ENCODE measurements around the gene ACSM6. TPM values are rescaled to one million over a fixed set of nuclear protein-coding genes. Genes with fewer than 3 reads are reported as not detected.

The ACSM6 gene
- total RNA-seq, 1 experiment from 2014 or later: not detected

DNA sequence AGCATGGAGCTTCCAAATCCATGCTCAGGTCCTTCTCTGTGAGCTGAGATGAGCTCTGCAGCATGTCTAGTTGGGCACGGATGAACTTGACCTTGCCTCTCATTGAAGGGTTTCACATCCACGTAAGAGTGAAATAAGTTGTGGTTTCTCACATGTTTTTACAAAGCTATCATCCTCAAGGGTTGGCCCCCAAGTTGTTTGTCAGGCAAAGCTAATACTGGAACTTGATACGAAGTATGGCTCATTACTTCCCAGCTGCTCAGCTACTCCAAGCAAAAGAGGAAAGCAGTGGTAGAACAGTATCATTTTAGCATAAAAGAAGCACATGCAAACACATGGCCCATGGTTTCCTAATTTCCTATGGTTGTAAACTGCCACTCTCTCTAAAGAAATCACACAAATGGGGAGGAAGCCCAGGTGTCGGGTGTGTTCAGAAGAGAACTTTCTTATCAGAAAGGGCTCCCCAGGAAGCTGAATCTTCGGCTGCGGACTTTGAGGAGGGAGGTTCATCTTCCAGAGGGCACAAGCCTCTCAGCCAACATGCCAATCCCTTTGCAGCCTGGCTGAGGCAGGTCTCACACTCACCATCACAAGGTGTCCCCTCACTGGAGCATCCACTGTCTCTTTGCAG lies 51.5 kb downstream of the ACSM6 start:
- no peak for DNase-seq (ENCODE audit: low read depth)

DNA sequence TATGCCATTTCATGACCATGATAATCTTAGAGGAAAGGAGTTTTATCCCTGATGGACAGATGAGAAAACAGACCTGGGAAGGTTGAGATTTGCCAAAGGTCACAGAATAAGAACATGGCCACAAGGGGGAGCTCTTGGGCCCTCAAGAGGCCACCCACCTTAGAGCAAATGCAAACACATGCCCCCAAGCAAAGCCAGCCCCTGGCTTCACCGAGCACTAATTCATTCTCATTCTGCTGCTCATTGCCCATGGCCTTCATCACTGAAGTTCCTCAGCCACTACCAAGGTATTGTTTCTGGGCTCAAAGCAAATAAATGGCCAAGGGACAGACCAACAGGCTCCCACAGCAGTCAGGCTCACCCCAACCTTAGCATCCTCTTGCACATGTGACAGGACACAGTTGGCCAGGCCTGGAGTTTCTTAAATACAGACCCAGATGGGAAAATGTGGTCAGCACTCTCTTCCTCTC lies 52.6 kb downstream of the ACSM6 start:
- peak; percentile 66 for DNase-seq (ENCODE audit: low read depth)

DNA sequence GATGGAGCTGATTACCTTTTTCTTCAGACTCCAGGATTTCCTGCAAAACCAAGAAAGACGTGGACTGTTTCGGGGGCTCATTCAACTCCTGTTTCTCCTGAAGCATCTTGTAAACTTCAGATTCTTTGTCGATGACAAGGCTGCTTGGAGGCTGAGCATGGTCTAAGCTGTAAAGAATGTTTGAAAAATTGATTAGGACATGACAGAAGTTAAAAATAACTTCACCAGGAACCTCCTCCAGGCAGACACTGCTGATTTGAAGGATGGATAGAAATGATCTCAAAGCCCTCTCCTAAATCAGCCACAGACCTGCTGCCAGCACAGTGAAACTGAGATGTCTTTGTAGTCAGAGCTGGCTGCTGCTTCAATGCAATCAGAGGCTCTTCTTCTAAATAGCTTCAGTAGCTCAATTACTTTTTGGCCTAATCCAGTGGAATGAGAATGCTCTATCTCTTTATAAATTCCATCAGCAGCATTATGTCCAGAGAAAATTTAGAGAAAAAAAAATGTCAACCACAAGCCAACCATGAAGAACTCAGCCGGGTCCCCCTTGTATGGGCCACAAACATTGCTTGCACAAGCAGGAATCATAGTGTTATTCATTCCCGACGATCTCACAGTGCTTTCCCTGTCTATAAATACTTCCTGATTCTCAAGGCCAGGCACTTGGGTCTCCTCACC lies 53.3 kb downstream of the ACSM6 start:
- DNase-seq (ENCODE audit: low read depth): peak; percentile 71

DNA sequence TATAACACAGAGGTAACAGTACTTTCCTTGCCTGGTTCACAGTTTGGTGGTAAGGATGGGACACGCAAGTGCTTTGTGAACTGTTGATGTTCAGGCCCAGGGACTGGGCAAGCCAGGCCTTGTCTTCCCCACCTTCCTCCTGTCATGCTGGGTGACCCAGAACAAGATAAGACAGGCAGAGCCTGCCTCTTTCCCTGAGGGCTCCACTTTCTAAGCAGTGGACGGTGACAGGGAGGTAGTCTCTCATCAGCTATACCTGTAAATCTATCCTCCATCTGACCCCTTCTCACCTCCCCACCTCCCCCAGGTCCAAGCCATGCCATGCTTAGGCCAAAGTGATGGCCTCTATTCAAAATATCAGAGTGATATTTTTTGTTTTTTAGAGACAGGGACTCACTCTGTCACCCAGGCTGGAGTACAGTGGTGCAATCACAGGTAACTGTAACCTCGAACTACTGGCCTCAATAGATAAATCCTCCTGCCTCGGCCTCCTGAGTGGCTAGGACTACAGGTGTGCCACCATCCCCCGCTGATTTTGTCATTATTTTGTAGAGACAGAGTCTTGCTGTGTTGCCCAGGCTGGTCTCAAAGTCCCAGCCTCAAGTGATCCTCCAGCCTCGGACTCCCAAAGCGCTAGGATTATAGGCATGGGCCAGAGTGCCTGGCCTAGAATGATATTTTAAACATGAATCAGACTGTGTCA lies 54.0 kb downstream of the ACSM6 start:
- DNase-seq (ENCODE audit: low read depth): no peak

DNA sequence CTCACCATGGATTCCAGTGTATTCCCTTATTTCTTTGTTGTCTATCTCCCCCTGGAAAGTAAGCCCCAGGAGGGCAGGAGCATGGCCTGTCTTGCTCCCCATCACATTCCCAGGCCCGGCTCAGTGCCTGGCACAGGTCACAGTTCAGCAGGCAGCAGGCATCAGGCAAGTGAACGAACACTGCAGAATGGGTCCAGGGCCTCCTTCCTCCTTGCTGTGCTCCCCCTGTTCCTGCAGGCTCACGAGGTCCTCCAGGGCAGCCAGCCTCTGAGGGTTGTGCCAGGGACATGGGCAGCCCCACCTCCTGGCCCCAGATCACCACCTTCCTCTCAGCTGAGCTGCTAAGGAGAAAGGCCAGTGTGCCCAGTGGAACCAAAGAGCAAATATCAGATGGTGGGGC lies 55.0 kb downstream of the ACSM6 start:
- no peak for DNase-seq (ENCODE audit: low read depth)

DNA sequence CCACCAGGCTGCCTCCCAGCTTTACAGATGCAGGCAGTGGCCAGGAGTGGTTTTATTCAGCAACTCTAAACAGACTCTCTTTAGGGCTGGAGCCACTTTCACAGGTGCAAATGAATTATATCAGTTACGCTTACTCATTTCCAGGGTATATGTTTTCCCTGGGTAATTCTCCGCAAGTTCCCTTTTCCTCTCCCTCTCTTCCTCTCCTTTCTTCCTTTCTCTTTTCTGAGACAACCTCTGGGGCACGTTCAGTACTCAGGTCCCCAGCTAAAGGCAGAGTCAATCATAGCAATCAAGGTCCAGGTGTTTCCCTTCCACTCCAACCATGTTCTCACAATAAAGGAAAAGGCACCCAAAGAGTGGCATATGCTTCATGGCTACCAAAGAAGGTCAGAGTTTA lies 55.4 kb downstream of the ACSM6 start:
- no peak for DNase-seq (ENCODE audit: low read depth)

DNA sequence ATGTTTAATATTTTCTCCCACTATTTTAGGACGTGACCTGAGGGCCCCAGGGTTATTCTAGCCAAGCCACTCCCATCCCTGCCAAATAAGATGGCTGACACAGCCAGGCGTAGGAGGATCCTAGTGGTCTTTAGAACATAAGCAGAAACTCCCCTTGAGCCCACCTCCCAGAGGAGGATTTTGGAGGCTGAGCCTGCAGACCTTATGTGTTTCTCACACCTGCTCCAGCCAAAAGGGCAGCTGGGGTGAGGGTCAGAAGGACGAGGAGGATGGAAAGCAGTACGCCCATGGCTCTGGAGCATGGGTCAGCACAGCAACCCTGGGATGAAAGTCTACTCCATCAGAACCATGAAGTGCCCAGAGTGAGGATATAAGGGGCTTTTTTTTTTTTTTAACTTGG lies 56.8 kb downstream of the ACSM6 start:
- no peak for DNase-seq (ENCODE audit: low read depth)

DNA sequence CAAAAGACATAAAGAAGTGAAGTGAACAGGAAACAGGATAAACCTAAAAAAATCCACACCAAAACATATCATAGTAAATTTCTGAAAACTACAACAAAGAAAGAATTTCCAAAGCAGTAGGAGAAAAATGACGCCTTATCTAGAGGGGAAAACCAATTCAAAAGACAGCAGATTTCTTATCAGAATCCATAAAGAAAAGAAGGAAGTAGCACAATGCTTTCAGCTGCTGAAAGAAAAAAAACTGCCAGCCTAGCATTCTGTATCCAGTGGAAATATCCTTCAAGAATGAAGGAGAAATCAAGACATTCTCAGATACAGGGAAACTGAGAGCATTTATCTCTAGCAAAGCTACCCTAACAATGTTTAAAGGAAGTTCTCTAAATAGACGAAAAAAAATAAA lies 59.0 kb downstream of the ACSM6 start:
- no peak for DNase-seq (ENCODE audit: low read depth)

DNA sequence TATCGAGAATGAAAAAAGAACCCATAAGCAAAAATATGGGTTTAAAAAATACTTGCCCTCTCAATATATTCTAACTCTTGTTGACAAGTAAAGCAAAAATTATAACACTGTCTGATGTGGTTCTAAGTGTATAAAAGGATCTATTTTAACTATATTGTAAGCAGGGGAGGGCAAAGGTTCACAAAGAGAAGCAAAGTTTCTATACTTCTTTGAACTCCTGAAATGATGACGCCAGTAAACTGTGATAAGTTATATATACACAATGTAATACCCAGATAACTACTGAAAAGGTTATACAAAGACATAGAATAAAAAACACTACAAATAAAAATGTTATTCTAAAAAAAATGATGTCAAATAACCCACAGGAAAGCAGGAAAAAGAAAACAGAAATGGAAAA lies 59.6 kb downstream of the ACSM6 start:
- DNase-seq (ENCODE audit: low read depth): no peak

DNA sequence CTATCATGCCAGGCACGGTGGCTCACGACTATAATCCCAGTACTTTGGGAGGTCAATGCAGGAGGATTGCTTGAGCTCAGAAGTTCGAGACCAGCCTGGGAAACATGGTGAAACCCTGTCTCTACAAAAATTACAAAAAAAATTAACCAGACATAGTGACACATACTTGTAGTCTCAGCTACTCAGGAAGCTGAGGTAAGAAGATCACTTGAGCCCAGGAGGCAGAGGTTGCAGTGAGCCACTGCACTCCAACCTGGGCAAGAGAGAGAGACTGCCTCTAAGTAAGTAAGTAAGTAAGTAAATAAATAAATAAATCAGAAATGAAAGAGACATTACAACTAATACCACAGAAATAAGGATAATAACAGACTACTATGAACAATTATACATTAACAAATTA lies 60.6 kb downstream of the ACSM6 start:
- no peak for DNase-seq (ENCODE audit: low read depth)

DNA sequence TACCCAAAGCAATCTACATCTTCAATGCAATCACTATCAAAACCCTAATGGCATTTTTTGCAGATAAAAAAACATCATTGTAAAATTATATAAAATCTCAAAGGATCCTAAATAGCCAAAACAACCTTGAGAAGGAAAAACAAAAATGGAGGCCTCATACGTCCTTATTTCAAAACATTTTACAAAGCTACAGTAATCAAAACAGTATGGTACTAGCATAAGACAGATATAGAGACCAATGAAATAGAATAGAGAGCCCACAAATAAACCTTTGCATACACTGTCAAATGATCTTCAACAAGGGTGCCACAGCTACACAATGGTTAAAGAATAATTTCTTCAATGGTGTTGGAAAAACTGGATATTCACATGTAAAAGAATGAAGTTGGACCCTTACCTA lies 62.2 kb downstream of the ACSM6 start:
- no peak for DNase-seq (ENCODE audit: low read depth)

DNA sequence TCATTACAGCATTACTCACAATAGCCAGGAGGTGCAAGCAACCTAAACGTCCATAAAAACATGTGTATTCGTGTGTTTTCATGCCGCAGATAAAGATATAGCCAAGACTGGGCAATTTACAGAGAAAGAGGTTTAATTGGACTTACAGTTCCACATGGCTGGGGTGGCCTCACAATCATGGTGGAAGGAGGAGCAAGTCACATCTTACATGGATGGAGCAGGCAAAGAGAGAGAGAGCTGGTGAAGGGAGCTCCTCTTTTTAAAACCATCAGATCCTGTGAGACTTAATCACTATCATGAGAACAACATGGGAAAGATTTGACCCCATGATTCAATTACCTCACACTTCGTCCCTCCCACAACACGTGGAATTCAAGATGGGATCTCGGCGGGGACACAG lies 63.8 kb downstream of the ACSM6 start:
- no peak for DNase-seq (ENCODE audit: low read depth)

DNA sequence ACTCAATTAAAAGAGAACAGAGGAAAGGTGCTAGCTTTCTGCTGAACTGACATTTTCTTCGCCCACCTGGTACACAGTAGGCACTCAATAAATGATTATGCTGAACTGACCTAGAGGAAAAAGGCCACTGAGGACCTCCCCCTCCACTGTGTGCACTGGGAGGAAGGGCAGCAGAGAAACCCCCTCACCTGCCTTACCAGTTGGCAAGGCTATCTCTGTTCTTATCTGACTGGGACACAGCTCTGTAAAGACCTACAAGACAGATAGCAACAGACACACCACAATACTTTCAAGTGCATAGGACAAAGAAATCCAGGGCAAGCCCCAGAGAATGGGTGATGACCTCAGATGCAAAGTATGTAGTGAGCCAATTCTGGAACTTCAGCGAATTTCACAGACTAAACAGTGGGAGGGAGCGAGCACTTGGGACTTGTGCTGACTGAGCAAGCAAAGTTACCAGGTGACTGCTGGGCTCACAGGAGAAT lies 66.4 kb downstream of the ACSM6 start:
- DNase-seq (ENCODE audit: low read depth): peak; percentile 90

DNA sequence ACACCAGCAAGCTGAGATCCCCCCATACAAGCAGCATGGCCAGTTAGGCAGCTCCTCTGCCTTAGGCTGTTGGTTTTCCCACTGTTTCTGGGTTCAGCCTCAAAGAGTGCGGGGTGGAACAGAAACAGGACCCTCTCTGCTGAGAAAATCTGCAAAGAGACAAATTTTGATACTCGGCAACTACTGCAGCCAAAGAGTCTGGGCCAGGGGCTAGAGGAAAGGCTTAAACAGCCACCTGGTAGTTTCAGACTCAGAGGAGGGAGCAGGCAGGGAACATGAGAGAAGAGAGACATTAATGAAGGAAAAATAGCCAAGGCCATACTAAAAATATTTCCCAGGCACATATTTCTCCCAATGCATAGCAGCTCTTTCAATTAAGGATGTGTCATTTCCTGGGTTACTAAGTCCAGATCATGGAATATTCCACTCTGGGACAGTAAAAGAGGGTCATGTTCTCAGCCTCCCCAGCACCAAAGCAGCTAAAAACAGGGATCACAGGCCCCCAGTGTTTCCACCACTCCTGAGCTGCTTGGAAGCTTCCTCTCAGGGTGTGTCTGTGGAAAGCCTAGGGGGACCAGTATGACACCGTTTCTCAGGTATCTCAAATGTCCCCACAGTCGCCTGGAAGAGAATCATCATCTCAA lies 67.0 kb downstream of the ACSM6 start:
- DNase-seq (ENCODE audit: low read depth): peak; percentile 68

DNA sequence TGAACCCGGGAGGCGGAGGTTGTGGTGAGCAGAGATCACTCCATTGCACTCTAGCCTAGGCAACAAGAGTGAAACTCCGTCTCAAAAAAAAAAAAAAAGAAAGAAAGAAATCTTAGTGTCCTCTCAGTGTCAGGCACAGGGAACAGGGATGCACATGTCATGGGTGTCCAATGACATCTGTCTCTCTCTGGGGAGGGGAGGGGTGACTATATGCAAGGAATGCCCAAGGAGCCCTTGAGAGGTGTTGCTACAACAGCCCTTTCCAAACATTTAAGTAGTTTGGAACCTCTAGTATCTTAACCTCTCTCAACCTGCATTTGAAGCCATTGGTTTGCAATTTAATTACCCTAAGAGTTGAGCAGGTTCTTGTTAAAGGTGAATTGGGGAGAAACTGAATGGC lies 67.9 kb downstream of the ACSM6 start:
- DNase-seq (ENCODE audit: low read depth): no peak

DNA sequence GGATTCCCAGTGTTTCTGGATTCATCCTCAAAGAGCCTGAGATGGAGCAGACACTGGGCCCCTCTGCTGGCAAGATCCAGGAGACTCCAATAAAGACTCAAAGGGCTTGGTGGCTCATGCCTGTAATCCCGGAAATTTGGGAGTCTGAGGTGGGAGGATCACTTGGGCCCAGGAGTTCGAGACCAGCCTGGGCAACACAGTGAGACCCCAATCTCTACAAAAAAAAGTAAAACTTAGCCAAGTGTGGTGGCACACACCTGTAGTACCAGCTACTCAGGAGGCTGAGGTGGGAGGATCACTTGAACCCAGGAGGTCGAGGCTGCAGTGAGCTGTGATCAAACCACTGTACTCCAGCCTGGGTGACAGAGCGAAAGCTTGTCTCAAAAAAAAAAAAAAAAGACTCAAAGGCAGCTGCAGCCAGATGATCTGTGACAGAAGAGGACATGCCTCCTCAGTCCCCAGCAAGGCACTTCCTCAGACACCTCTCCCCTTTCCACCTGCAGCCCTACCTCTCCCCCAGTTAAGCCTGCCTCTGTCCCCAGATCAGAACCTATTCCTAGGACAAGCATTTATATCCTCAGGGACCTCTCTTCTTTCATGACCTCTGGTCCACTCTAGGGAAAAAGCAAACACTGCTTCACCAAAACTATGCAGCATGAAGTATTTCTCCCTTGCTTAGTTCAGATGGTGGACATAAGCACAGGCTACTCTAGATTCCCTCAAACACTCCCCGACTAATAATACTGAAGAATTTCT lies 68.9 kb downstream of the ACSM6 start:
- no peak for DNase-seq (ENCODE audit: low read depth)

DNA sequence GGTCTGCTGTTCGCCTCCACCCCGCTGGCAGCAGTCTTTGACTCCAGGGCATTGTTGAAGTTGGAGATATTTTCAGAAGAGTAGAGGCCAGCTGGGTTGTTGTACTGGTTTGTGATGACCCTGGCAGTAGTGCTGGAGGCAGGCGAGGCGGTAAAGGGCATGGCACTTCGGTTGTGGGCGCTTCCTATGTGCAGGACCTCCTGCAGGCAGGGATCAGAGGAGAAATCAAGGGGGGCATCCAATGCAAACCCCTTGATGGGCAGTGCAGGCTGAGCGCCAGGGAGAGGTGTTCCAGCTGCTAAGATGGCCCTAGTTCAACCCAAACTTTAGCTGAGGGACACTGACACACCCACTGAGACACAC lies 69.8 kb downstream of the ACSM6 start:
- DNase-seq (ENCODE audit: low read depth): no peak

DNA sequence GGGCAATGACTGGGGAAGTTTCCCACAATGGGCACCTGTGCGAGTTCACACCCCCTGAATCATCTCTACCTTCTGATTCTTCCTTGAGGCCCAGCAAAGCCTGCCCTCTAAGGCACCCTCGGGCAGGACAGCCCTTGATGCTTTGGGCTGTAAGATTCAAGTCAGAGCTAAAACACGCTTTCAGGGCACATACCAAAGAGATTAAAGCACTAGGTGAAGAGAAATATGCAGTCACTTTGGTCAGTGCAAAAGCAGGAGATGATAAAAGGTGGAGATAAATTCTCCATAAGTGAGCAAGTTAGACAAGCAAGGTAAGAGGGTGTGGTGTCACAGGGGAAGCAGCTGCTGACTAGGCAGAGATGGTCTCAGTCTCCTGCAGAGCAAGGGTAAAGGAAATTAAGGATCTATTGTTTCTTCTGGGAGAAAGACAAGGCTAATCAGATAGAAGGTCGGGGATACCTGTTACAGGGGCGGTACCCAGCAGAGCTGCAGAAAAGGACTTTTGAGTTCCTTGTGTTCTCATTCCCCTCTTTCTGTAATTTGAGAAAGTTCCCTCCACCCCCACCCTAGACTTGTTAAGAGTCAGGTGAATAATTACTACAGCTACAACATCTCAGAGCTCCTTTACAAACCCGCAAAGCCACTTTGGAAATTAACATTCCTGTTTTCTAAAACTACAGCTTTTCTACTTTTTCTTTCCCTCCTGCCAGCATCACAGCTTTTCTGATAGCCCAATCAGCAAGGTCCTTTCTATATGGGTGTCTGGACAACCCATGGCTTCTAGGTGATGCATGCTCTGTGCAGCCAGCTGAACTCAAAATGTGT lies 70.4 kb downstream of the ACSM6 start:
- DNase-seq (ENCODE audit: low read depth): no peak

DNA sequence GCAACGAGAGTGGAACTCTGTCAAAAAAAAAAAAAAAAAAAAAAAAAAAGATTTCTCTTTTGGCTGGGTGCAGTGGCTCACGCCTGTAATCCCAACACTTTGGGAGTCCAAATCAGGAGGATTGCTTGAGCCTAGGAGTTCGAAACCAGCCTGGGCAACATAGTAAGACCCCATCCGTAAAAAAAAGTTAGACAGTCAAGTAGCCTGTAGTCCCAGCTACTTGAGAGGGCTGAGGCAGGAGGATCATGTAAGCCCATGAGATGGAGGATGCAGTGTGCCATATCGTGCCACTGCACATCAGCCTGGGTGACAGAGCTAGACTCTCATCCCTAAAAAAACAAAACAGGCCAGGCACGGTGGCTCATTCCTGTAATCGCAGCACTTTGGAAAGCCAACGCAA lies 71.5 kb downstream of the ACSM6 start:
- DNase-seq (ENCODE audit: low read depth): no peak

DNA sequence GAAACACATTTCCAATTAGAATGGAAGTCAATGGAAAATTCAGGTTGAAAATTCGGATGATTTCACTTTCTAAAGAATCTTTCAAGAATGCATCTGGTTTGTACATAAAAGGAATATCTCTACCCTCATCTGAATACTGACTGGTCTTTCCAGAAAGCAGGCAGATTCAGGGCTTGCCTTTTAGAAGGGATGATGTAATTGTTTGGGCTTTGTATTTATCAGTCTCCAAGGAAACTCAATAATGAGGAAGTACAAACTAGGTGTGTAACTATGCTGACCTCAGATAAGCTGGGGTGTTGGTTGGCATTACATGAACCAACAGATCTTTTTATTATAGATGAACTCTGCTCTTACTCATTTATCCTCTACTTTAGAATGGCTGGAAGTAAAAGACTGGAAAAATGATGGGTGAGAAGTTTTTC lies 72.6 kb downstream of the ACSM6 start:
- DNase-seq (ENCODE audit: low read depth): peak; percentile 80

DNA sequence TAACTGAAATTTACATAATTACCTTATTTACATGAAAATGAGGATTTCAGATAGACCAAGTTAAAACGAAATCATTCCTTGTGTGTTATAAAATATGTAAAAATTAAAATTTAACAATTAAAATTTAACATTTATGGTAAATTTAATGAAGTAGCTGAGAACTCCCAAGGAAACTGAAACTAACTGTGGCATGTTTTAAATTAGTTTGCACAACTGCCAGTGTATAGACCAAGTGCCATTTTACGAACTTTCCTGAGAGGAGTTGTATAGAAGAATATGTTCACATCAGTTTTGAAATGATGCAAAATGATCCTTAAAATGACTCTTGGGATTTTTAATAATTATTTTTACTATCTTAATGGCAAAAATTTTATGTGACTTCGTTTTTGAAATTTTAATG lies 73.2 kb downstream of the ACSM6 start:
- no peak for DNase-seq (ENCODE audit: low read depth)

Data from RPMI7951 (cell line).